A549 treated with CpdA at 1 μM for 4 hours (cell line): ENCODE measurements around the gene GLRA1. TPM values are rescaled to one million over a fixed set of nuclear protein-coding genes. Genes with fewer than 3 reads are reported as not detected.

Experiments
- total RNA-seq: library from RNA; stranded (reverse); fragments of 200-300 nt; extraction: Qiagen RNA extraction; gene quantifications from 5 replicates; pipeline ENCODE4 v1.2.3, GENCODE V29; 2022; ENCODE audit warnings: low read depth

GLRA1 gene
- total RNA-seq = not detected in 5 replicates

DNA sequence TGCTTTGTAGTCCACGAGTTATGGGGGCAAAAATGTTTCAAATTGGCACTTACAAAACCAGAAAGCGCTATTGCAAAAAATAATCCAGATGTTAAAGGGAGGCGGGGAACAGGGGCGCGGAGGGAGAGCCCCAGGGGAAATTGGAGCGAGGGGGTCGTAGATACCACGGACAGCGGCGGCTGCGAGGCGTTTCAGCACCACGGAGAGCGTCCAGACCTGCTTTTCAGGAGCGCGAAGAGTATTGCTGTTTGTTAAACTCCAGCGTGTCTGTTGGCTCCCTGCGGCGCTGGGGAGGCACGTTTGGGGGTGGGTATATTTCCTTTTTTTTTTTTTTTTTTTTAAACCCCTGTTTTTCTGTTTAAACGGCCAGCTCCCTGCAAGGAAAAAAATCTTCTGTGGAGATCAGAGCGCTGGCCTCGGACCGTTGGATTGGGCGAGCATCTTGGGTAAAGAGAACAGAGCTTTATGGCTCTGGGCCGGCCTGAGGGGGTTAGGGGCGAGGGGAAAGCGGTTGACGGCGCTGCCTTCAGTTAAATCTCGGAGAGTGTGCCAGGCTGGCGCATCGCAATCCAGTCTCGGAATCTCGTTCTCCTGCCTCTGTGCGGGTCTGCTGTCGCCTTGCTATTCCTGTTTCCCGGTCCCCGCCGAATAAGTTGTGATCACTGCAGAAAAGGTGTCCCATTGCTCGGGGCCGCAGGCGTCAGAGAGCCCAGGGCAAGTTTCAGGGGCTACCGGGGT lies at the start of gene GLRA1:
Gene GLRA1 (minus strand): TSS at position 288 of the 738 bp plus-strand sequence. CDS start 302 bp downstream, outside the sequence.

Other genes with a start within 250 kb of the GLRA1 start
- gene SPARC, start 237.9 kb downstream of the GLRA1 start, total RNA-seq = 15.0 to 28.3 TPM (median 21.6 TPM) in 5 replicates
- gene ATOX1, start 166.2 kb downstream of the GLRA1 start, total RNA-seq = 201 to 214 TPM (median 211 TPM) in 5 replicates
- gene G3BP1, start 152.9 kb downstream of the GLRA1 start, total RNA-seq = 146 to 166 TPM (median 149 TPM) in 5 replicates